ENCODE data around the gene CFP.
"Not testable (repeated sequence)": the region's sequence is repeated elsewhere in the genome, so short reads cannot be mapped to it uniquely, and the experiment has no call there.

CFP gene

DNA sequence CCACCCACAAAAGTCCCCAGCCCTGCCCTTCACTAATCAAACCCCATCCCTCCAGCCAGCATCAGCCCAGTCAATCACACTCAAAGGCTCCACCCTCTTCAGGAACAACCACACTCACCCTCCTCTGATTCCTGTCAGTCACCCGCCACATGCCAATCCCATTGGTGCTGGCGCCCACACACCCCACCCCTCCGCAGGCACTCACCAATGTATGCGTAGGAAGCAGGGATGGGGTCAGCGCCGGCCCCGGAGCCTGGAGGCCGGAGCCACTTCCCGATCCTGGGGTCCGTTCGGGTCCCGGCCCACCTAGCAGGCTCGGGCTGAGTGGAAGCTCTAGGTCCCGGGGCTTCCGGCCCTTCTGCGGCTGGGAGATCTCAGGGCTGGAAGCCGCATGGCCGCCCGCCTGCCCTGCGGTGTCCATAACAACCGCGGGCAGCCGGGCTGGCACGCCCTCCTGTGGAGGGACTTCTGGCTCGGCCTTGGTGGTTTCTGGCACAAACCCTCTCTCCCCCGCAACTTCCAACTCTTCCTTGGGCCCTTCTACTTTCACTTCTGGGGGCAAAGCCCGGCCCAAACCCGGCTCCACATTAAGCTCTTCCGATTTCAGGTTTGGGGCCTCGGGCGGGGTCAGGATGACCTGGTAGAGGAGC, 7.9 kb upstream of the CFP start:
- no peak for DNase-seq

DNA sequence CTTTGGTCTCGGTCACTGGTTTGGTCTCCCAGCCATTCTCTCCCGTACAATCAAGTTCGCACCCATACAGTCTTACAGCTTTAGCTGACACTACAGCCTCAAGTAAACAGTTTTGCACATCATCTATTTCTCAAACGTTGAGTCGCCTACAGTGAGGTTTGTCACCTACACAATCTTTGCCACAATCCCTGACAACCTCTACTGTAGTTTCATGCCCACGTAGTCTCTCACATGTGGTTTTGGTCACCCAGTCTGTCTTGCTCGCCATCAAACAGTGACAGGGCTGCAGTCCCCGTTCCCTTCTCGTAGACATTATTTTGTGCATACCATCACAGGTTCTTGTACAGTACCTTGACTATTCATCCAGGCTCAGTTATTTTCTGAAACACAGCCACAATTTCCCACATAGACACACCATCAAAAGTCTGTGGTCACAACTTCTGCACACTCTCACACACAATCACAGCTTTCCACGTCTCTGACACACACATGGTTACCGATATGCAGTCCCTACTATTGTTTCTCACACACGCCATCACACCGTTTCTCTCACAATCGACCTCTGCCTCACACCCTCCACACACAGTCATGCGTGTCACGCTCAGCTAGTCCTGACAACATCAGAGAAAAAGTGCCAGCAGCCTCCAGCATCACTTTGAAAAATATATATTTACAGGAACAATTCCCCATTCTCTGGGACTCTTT, 5.3 kb upstream of the CFP start:
- no peak for DNase-seq

DNA sequence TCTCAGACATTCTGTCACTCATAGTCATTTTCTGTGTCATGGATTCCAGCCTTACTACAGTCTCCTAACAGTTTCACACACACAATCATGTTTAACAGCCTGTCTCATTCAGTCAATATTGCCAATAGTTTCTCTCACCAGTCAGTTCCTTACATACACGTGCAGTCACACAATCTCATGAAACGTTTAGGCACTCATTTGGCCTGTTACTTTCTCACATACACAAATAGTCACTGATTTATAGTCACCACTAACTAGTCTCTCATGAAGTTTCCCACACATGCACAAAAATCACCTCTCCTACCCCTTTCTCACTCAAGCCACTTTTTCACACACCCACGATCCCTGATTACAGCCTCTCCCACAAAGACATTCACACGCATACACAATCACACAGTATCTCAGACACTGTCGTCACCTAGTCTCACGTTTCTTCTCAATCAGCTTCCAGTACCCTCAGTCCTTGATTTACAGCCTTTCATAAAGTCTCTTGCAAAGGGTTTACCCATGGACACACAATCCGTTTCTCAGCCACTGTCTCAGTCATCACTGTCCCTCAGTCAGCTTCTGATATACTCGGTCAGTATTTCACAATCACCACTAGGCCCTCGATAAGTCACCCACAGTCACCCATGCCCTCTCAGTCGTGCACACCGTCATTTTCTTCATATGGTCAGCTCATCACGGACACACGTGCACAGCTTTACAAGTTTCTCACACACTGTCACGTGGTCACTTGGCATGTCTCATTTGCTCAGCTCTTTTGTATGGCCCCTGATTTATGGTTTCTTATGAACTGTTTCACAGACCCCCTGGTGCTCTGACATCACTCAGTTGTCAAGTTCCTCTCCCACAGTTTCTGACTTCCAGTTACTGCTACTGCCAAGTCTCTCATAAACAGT, 4.2 kb upstream of the CFP start:
- no peak for DNase-seq

DNA sequence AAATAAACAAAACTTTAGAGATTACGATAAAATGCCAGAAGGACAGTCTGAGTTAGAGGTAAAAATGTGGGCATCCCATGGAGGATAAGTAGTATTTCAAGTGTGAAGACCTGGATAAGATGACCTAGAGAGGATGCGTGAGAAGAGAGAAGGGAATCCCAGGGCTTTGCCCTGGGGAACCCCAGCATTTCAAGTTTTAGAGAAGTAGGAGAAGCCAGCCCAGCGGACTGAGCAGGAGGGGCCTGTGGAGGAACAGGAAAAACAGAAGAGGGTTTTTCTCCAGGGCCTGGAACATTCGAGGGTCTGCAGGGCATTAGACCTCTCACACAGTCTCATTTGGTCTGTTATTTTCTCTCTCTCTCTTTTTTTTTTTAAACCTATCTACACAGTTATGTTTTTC, 2.9 kb upstream of the CFP start:
- no peak for DNase-seq

DNA sequence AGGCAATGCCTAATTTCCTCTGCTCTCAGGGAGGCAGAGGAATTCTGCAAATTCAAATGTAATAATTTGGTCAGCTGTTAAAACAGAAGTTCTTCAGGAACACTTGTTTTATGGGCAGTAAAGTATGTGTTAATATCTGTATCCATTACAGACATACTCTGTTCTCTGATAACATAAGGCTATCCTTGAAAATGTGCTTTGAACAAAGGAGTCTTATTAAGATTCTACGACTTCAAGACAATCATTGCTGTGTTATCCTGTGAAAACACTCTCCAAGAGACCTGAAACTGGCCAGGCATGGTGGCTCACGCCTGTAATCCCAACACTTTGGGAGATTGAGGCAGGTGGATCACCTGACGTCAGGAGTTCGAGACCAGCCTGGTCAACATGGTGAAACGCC, 1.9 kb upstream of the CFP start:
- DNase-seq: no peak

DNA sequence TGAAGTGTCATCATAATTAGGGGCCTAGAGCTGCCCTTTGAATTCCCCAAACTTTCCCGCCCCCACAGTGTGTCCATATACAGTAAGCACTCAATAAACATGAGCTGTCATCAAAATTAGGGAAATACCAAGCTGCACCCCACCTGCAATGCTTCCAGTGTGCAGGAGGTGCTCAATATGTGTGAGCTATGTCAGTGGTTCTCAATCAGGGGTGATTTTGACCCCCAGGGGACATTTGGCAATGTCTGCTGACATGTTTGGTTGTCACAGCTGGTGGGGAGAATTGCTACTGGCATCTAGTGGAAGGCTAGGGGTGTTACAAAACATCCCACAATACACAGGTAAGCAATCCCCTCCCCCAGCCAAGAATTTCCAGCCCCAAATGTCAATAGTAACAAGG, 748 bp downstream of the CFP start:
- DNase-seq: no peak

DNA sequence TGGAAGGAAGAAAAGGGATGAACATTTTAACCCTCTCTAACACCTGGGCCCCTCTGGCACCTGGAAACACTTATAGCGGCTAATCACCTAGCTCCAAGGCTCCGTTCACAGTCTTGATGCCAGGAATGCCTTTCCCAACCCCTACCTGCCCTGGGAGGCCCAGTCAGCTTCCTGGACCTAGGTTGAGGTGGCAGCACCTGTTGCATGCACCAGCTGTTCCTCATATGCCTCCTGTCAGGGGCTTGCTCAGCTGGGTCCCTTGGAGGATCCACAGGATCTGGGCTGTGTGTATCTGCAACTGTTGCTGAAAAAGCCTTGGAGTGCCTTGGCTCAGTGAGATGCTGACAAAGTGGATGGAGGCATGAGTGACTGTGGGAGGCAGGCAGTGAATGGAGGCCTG, 4.4 kb downstream of the CFP start:
- DNase-seq: no peak

DNA sequence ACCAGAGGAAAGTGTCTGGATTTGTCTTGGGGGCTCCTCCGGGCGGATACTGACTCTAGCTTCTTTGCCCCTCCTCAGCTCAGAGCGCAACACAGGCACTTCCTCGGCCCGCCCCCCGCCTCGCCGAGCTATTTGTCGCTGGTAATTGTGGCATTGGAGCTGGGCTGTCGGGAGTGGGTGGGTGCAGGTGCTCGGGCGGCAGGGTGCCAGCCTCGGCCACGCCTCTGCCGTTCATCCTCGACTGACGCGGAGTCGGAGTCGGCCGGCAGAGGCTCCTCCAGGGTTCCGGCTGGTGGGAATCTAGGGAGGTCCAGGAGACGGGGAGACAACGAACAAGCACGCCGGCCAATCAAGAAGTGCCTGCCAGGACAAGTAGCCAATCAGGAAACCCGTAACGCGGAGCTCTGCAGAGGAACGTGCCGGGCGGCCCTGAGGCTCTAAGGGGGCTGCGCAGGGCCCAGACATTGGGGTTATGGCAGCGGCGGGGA, 6.1 kb downstream of the CFP start:
- no peak for DNase-seq

DNA sequence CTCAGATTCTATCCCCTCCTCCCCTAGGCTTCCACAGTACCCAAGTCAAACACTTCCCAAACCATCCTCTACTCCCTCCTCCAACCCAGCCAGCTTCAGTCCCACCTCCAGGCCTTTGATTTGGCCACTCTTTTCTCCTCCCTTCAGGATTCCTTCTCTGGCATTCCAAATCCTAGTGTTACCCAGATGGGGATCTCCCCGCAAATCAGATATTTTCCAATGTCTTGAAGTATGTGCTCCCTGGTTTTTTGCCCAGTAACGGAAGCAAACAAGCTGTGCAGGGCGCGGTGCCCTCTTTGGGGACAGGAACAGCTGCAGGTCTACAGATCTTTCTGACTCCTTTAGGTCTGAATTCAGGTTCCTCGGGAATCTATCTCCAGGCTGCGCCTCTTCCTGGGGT, 7.9 kb downstream of the CFP start:
- DNase-seq: no peak

DNA sequence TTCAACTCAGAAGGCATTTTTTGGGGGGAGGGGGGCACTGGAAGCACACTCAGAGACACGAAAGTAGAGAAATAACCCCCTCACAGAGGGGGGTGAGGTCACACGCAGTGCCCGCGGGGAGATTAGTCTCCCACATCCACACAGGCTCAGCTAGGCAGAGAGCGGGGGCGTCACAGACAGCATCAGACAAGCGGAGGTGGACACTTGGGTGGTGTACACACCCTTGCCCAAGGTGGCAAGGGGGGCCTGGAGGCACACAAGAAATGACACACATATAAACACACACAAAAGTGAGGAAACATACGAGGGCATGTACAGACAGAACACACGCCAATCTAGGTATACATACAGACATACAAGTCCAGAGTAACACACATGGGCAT, 9.4 kb downstream of the CFP start:
- no peak for DNase-seq

DNA sequence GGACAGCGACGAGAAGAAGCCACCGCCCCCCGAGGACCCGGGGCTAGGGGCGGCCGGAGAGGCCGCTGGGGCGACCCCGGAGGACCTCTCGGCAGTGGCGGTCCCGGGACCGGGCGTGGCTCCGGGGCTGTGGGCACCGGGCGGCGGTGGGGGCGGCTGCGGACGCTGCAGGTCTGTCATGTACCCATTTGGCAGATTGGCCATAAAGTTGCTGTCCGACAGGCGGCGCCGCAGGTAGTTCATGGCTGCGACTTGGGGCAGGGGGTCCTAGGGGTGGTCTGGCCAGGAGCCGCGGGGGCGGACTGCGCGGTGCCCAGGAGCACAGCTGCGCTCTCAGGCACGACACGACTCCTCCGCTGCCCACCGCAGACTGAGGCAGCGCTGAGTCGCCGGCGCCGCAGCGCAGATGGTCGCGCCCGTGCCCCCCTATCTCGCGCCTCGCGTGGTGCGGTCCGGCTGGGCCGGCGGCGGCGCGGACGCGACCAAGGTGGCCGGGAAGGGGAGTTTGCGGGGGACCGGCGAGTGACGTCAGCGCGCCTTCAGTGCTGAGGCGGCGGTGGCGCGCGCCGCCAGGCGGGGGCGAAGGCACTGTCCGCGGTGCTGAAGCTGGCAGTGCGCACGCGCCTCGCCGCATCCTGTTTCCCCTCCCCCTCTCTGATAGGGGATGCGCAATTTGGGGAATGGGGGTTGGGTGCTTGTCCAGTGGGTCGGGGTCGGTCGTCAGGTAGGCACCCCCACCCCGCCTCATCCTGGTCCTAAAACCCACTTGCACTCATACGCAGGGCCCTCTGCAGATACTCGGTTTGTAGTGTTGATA, 10.0 kb downstream of the CFP start, which contains the start of gene SYN1:
Gene SYN1, minus strand, starts transcription at position 372 of the 817 bp plus-strand sequence. Its CDS starts 129 bp downstream, at position 243.
- peak; percentile 75 for DNase-seq

DNA sequence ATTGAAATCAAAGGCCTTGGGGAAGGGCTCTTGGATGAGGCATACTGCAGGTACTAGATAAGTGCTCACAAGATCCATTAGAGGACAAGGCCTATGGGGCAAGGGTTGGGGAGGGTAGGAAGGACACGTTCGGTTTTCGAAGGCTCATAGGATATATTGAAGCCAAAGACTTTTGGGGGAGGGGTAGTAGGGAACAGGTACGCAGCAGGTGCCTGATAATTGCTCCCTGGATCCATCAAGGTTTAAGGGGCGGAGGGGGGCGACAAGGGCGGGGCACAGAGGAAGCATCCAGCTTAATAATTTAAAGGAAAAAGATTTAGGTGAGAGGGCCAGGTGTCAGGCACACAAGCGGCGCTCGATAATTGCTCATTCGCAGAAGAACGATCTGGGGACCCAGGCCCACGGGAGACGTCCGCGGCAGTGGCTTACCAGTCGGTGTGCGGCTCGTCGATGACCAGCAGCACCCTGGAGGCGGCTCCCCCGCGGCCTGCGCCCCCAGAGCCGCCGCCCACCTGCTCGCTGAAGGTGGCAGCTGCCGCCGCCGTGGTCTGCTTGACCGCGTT, 10.7 kb downstream of the CFP start:
- no peak for DNase-seq

DNA sequence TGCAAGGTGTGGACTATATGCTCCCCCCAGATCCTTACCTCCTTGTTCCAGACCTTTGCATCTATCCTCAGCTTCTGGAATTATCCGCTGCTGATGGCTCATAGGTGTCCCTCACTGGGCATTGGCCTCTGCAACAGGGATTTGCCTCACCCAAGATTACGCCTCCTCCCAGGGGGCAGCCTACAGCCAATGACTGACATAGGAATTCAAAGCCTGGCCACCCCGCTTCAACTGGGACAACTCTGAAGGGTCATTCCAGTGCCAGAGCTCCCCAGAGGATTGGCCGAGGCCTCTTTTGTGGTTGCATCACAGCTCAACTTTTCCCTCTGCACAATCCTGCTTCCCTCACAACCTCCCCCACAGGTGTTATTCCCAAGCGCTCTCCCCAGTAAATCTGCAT, 15.1 kb downstream of the CFP start:
- DNase-seq: no peak

DNA sequence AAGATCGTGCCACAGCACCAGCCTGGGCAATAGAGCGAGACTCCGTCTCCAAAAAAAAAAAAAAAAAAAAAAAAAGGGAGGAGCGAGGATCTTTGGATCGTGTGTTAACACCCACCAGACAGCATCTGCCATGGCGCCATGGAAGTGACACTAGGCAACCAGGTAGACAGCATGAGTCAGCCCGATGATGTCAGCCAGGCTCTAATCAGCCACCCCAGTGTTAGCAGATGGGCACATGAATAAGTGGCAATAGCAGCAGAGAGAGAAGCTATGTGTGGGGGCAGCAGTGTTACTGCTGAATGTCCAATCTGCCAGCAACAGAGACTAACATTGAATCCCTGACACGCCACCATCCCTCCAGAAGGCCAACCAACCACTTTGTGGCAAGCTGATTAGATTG, 16.6 kb downstream of the CFP start:
- no peak for DNase-seq

DNA sequence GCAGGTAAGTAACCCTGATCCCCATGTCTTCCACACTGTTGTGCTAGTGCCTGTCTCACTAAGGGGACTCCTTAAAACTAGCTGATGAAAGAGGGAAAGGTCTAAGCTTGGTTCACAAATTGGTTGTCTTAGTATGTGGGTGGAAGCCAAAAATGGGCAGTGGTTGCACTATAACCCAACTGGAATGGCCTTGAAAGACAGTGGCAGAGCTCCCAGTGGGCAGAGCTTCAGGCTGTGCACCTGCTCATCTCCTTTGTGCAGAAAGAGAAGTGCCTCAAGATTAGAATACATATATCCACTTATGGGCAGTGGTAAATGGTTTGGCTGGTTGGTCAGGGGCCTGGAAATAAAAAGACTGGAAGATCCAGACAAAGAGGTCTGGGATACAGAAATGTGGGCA, 17.3 kb downstream of the CFP start:
- no peak for DNase-seq

DNA sequence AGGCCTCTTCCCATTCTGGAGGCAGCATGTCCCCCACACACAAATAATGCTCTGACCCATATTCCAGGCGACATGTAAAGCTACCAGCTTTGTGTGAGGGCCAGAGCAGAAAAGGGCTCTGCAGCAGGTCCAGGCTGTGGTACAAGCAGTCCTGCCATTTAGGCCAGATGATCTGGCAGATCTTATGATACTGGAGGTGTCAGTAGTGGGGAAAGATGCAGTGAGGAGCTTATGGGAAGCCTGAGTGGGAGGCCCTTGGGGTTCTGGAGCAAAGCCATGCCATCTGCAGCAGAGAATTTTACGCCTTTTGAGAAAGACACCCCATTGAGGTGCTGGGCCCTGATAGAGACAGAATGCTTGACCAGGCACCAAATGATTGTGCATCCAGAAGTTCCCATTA, 17.8 kb downstream of the CFP start:
- DNase-seq: no peak

DNA sequence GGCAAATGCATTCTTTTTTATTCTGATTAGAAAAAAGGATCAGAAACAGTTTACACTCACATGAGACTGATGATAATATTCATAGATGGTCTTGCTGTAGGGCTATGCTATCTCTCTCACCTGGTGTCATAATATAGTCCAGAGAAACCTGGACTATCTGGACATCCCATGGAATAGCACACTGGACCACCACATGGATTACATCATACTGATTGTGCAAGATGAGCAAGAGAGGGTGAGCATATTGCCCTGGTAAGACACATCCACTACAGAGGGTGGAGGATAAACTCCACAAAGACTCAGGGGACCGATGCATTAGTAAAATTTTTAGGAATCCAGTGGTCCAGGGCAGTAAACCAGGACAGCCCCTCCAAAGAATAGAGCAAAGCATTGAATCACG, 18.2 kb downstream of the CFP start:
- DNase-seq: no peak

DNA sequence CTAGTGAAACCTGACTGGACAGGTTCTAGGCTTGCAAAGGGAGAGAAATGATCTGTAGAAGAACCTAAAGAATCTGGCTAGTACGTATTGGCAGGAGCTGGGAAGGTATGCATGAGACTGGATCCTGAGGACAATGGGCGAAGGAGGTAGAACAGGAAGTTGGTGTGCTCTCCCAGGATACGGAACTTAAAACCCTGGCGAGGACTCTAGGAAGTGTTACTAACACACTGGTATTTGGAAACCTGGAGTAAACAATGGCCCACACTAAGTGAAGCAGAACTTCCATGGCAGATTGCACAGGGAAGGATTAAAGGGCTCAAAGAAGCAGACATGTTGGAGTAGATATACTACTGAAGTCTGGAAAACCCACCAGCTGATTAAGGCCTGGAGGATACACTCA, 19.2 kb downstream of the CFP start:
- DNase-seq: no peak

DNA sequence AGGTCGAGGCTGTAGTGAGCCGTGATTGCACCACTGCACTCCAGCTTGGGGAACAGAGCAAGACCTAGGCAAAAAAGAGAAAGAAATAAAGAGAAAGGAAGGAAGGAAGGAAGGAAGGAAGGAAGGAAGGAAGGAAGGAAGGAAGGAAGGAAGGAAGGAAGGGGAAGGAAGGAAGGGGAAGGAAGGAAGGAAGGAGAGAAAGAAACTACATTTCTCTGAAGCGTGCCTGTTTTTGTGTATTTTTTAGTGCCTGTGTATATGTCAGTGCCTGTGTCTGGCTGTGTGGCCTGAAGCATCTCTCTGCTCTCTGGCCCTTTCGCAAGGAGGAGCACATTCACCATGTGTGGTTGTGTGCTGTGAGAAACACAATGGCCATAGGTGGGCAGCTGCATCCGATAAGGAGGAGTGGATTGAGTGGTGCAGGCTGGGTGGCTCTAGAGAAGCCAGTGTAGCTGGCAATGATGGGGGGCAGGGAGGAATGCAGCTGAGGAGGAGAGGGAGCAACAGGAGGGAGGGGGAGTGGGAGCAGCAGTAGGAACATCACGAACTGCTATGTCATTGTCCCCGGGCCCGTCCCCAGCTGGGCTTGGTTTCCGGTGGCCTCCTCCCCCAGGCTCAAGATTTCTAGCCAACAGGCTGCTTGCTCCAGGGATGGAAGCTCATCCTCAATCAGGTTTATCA, 21.5 kb downstream of the CFP start:
- no peak for DNase-seq

DNA sequence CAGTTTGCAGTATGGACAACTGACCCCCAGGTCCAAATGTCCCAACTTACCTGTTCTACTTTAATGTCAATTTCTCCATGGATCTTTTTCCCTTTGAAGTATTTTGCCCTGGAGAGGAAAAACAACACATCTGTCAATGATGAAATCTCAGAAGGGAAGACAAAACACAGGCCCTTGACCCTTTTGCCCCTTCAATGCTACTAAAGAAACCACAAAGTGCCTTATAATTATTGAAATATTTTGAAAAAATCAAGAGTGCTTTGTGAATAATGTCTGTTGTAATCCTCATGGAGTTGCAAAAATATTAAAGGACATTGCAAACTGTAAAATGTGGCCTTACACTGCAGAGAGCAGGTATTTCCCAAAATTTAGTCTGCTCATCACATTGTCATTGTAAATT, 22.6 kb downstream of the CFP start:
- no peak for DNase-seq

DNA sequence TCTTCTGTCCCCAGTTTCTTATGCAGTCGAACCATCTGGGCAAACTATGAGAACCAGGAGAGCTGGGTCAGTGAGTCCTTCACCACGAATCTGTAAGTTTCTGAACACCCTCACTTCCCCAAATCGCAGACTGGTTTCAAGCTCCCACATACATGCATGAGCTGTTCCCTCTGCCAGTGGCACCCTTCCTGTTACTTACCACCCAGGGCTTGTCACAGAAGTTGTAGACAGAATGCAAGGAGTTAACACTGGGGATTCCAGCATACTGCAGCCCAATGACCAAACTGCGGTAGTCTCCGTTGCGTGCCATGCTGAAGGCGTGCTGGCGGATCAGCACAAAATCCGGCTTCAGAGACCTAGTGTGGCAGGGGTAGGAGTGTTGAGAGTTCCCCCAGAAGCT, 24.7 kb downstream of the CFP start:
- no peak for DNase-seq

DNA sequence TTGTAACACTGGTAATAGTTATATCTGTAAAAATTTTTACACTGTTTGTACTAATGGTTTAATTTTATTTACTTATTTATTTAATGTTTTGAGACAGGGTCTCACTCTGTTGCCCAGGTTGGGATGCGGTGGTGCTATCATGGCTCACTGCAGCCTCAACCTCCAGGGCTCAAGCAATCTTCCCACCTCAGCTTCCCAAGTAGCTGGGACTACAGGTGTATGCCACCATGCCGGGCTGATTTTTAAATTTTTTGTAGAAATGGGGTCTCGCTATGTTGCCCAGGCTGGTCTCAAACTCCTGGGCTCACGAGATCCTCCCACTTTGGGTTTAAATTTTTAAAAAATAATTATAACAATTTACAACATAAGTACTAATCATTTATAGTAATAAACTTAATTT, 26.6 kb downstream of the CFP start:
- DNase-seq: not testable (repeated sequence)

All from activated gamma-delta T cell treated with Interleukin-2 at 50 U/mL for 16 hours (primary cell).